Endothelial cell of umbilical vein (primary cell): ENCODE results near the gene SAMD4A.

Experiments
- POLR2A ChIP-seq: IDR thresholded peaks from 2 replicates; pipeline ENCODE4 v1.6.1; 2012; ENCODE audit warnings: low read depth, mild to moderate bottlenecking, control low read depth, low read length
- TF ChIP-seq, protein P1 (sequence below): IDR thresholded peaks from 2 replicates; pipeline ENCODE4 v1.6.1; 2011; ENCODE audit not compliant: insufficient read depth, insufficient read length
- TF ChIP-seq, protein P2 (sequence below), 2 donors: IDR thresholded peaks; 1 replicate in 1 of 2; 2 replicates in 1 of 2; pipeline ENCODE4 v1.5.1; 2011; ENCODE audit warnings: low read length in 2 of 2, mild to moderate bottlenecking in 2 of 2, moderate library complexity in 2 of 2, control low read depth in 1 of 2, inconsistent platforms in 1 of 2, low read depth in 1 of 2; ENCODE audit not compliant: insufficient read depth in 1 of 2; ENCODE audit errors: extremely low read depth in 1 of 2

DNA sequence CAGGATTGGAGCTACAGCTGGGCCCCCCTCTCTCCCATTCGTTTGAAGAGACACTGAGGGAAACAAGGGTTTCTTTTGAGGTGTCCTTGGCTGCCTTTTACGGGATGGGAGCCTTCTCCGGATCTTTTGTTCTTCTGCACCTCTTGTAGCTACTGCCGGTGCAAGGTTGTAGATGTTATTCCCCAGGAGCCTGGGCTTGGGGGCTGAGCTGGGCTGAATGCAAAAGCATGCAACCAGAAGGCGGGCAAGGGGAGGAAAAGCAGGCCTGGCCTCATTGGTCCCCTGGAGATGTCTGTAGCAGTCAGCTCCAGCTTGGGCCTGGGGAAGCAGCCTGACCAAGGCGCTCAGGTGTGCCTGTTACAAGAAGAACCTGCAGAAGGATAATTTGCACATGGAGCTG lies 225.4 kb downstream of the SAMD4A start:
- TF ChIP-seq, protein P1, sequence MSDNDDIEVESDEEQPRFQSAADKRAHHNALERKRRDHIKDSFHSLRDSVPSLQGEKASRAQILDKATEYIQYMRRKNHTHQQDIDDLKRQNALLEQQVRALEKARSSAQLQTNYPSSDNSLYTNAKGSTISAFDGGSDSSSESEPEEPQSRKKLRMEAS, result no peak
- TF ChIP-seq POLR2A, result no peak
- TF ChIP-seq, protein P2, sequence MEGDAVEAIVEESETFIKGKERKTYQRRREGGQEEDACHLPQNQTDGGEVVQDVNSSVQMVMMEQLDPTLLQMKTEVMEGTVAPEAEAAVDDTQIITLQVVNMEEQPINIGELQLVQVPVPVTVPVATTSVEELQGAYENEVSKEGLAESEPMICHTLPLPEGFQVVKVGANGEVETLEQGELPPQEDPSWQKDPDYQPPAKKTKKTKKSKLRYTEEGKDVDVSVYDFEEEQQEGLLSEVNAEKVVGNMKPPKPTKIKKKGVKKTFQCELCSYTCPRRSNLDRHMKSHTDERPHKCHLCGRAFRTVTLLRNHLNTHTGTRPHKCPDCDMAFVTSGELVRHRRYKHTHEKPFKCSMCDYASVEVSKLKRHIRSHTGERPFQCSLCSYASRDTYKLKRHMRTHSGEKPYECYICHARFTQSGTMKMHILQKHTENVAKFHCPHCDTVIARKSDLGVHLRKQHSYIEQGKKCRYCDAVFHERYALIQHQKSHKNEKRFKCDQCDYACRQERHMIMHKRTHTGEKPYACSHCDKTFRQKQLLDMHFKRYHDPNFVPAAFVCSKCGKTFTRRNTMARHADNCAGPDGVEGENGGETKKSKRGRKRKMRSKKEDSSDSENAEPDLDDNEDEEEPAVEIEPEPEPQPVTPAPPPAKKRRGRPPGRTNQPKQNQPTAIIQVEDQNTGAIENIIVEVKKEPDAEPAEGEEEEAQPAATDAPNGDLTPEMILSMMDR (IDR thresholded peaks at IDR 0.05; ENCODE audit: extremely low read depth in 1 of 2, insufficient read depth in 1 of 2, low read depth in 1 of 2, low read length in 2 of 2), result no peak
